K562 (cell line): Measurements from ENCODE around the gene SERAC1. TPM values are rescaled to one million over a fixed set of nuclear protein-coding genes. Genes with fewer than 3 reads are reported as not detected.

Experiments used
- ATF4 ChIP-seq: fragments of 450-650 bp; formaldehyde crosslinking; IDR thresholded peaks from 2 replicates; pipeline ENCODE4 v1.4.0; 2022; ENCODE audit warnings: mild to moderate bottlenecking, moderate library complexity
- HLTF ChIP-seq: fragments of 450-650 bp; IDR thresholded peaks from 2 replicates; pipeline ENCODE4 v1.6.1; 2016
- HNRNPLL ChIP-seq: fragments of 200-400 bp; formaldehyde crosslinking; IDR thresholded peaks from 2 replicates; pipeline ENCODE4 v1.6.1; 2017; ENCODE audit warnings: low read length, low read depth, mild to moderate bottlenecking; ENCODE audit not compliant: poor library complexity, severe bottlenecking
- JUND ChIP-seq, 2 experiments: IDR thresholded peaks; 2 replicates in 1 of 2; 3 replicates in 1 of 2; pipeline ENCODE4 v1.6.1; 2011; ENCODE audit warnings: borderline replicate concordance in 2 of 2, low read depth in 2 of 2, low read length in 2 of 2, improper control_type of control experiment in 1 of 2, missing biosample characterization in 1 of 2, missing genetic modification characterization in 1 of 2, missing genetic modification reagents in 1 of 2
- MEF2A ChIP-seq: IDR thresholded peaks from 2 replicates; pipeline ENCODE4 v1.6.1; 2011; ENCODE audit warnings: low read depth, mild to moderate bottlenecking, low read length, moderate library complexity; ENCODE audit not compliant: control insufficient read depth
- NR4A1 ChIP-seq, 2 experiments: fragments of 250-450 bp in 1 of 2; fragments of 450-650 bp in 1 of 2; sonication (Bioruptor Pico) in 1 of 2; IDR thresholded peaks; 2 replicates each; pipeline versions ENCODE4 v1.4.0 to v1.6.1; 2016 to 2020; ENCODE audit warnings: mild to moderate bottlenecking in 2 of 2, missing compliant biosample characterization in 1 of 2, missing genetic modification characterization in 1 of 2, moderate library complexity in 1 of 2
- PYGO2 ChIP-seq: fragments of 450-650 bp; IDR thresholded peaks from 2 replicates; pipeline ENCODE4 v1.6.1; 2016; ENCODE audit warnings: mild to moderate bottlenecking, missing genetic modification characterization, moderate library complexity, missing compliant biosample characterization
- RBM39 ChIP-seq: fragments of 200-400 bp; formaldehyde crosslinking; optimal IDR thresholded peaks from 2 replicates; pipeline ENCODE3; 2018; ENCODE audit warnings: low read depth, low read length
- SMC3 ChIP-seq: conservative IDR thresholded peaks from 2 replicates; pipeline ENCODE4 v1.6.1; 2011; ENCODE audit warnings: low read depth, low read length, improper control_type of control experiment; ENCODE audit not compliant: insufficient read depth
- STAG1 ChIP-seq: sonication (generic); formaldehyde crosslinking; IDR thresholded peaks from 2 replicates; pipeline ENCODE4 v1.5.0; 2020; ENCODE audit warnings: missing genetic modification reagents, borderline replicate concordance
- ZBTB17 ChIP-seq: fragments of 450-650 bp; formaldehyde crosslinking; IDR thresholded peaks from 2 replicates; pipeline ENCODE4 v1.4.0; 2020; ENCODE audit warnings: mild to moderate bottlenecking
- ZFX ChIP-seq: sonication (generic); formaldehyde crosslinking; IDR thresholded peaks from 2 replicates; pipeline ENCODE4 v1.8.0; 2022; ENCODE audit warnings: mild to moderate bottlenecking, missing genetic modification reagents, moderate library complexity
- ZNF324 ChIP-seq: fragments of 250-450 bp; sonication (Bioruptor Pico); IDR thresholded peaks from 2 replicates; pipeline ENCODE4 v1.4.0; 2020; ENCODE audit warnings: mild to moderate bottlenecking
- polyA plus RNA-seq, 8 experiments: library from polyadenylated mRNA; depleted of rRNA in 4 of 8; stranded (reverse) in 5 of 8; unstranded in 3 of 8; fragments of >200 nt; fragmentation: Nextera tagmentation in 2 of 8; fragmentation: Illumina TruSeq in 1 of 8; extraction: Ambion mirVana in 2 of 8; extraction: Trizol in 1 of 8; gene quantifications; 2 replicates each; pipeline versions ENCODE4 v1.2.1 to v1.2.3, GENCODE V29; 2011 to 2014; ENCODE audit warnings: inconsistent platforms in 1 of 8, missing spikeins in 1 of 8
- total RNA-seq, 7 experiments: library from RNA; depleted of rRNA in 6 of 7; stranded (reverse); fragments of >200 nt in 6 of 7; fragmentation: Illumina TruSeq in 2 of 7; extraction: Trizol in 2 of 7; gene quantifications; 2 replicates each; pipeline versions ENCODE4 v1.2.1 to v1.2.3, GENCODE V29; 2011 to 2021; ENCODE audit warnings: low replicate concordance in 1 of 7

The SERAC1 gene
- total and polyA plus RNA-seq, 9 of the 15 experiments (the other 6 are each of a cell fraction or from before 2014, with no cell fraction given): 1.8 to 6.2 (median 2.8) TPM

GRCh38 chr6:158131926-158132325 lies 36.1 kb downstream of the SERAC1 start (continued):
- peak; percentile 16; the same call in 1 of the 2 replicates for TF ChIP-seq JUND (IDR thresholded peaks at IDR 0.05; ENCODE audit: borderline replicate concordance, low read depth, low read length)
- TF ChIP-seq JUND (tag; IDR thresholded peaks at IDR 0.05; ENCODE audit: borderline replicate concordance, low read depth, low read length): no peak
- no peak for TF ChIP-seq ATF4 (CRISPR knock-in tag)
- no peak for TF ChIP-seq ZBTB17 (CRISPR knock-in tag)
- no peak for TF ChIP-seq ZNF324
- TF ChIP-seq PYGO2: no peak
- peak; percentile 60; the same call in 1 of the 2 replicates for TF ChIP-seq SMC3
- TF ChIP-seq HLTF: no peak
- peak; percentile 24; the same call in 1 of the 2 replicates for TF ChIP-seq STAG1 (CRISPR knock-in tag)
- no peak for TF ChIP-seq HNRNPLL
- TF ChIP-seq NR4A1 (CRISPR knock-in tag; IDR thresholded peaks at IDR 0.05): no peak
- TF ChIP-seq NR4A1 (tag; IDR thresholded peaks at IDR 0.05): no peak
- TF ChIP-seq ZFX: no peak
- no peak for TF ChIP-seq MEF2A
- TF ChIP-seq RBM39: no peak
